ENCODE measurements around the gene UACA.

- TF ChIP-seq CTCF (IDR thresholded peaks at IDR 0.05; ENCODE audit: poor library complexity) (no peak), EZH2 (IDR thresholded peaks at IDR 0.05; ENCODE audit: borderline replicate concordance) (no peak)
These were observed 97.8 kb downstream of the UACA start for GRCh38 chr15:70665599-70665998.

Measured in hepatocyte (in vitro differentiated cells).